Measurements from ENCODE around the gene PRR5L. TPM values are rescaled to one million over a fixed set of nuclear protein-coding genes. Genes with fewer than 3 reads are reported as not detected.

PRR5L gene
- total RNA-seq, 2 experiments from 2014 or later = 7.0 to 8.1 TPM

DNA sequence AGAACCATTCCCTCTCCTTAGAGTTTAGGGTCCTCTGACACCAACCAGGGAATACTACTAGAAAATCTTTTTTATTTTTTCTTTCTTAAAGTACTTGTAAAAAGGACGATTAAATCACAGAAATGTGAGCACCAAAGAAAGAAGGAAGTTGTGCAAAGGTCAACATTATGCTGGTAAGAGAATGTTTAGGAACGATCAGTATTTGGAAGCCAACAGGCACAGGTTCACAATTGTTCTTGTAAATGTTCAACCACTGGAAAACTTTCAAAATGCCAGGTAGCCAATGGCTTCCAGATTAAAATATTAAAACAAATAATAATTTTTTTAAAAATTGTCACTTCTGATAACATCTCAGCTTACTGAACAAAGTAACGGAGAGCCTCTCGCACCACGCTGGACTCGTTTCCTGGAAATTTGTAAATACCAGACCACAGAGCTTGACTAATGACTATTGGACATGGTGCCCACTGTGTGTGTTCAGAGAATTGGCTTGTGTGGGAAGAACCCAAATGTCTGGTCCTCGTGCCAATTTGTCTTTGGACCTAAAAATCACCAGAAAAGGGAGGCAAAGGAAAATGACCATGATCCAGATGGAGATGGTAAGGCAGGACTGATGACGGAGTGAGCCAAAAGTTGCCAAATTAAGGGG is 27.6 kb upstream of the PRR5L start:
- TF ChIP-seq, protein P1, sequence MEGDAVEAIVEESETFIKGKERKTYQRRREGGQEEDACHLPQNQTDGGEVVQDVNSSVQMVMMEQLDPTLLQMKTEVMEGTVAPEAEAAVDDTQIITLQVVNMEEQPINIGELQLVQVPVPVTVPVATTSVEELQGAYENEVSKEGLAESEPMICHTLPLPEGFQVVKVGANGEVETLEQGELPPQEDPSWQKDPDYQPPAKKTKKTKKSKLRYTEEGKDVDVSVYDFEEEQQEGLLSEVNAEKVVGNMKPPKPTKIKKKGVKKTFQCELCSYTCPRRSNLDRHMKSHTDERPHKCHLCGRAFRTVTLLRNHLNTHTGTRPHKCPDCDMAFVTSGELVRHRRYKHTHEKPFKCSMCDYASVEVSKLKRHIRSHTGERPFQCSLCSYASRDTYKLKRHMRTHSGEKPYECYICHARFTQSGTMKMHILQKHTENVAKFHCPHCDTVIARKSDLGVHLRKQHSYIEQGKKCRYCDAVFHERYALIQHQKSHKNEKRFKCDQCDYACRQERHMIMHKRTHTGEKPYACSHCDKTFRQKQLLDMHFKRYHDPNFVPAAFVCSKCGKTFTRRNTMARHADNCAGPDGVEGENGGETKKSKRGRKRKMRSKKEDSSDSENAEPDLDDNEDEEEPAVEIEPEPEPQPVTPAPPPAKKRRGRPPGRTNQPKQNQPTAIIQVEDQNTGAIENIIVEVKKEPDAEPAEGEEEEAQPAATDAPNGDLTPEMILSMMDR (IDR thresholded peaks at IDR 0.05) = no peak
- Mint-ChIP-seq H3K36me3 (ENCODE audit: low read depth) (peaks cover 16% of the 10 kb centered on the region), H3K27ac (no peak overlapping the region), H3K4me1 (ENCODE audit: low read depth) (no peaks in the 10 kb centered on the region), H3K9me3 (peaks cover 4% of the 10 kb centered on the region), H3K27me3 (peaks cover 2% of the 10 kb centered on the region), H3K4me3 (no peak overlapping the region)
- POLR2A ChIA-PET = no interaction called here
- CTCF ChIA-PET = interaction anchor here (0.6 to 3.2 kb wide), 11 partner anchors 7 to 783 kb away, joined by 3 to 34 read pairs (median 6); no protein-coding TSS in a partner anchor
- ATAC-seq = no peak
- intact Hi-C loops (cut with micrococcal nuclease) = loop anchor here (5.0 kb wide), 2 partner anchors 446 to 651 kb away; partner anchors contain the start of gene FJX1
- DNase-seq = no peak

DNA sequence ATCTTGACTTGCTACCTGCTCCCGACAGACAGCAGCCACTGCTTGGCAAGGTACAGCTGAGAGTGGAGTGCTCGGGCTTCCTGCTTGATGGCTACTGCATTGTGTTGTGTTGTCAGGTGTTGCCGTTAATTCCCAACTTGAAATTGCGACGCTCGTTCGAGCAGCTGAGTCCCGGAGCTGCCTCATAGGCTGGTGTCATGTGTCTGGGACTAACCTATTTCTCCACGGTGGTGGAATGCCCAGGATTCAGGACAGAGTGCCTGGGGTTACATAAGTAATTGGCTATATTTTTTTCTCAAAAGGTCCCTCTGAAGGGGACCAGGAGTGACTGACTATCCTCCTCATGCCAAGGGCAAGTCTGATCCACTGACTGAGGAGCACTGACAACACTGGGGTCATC is 25.4 kb upstream of the PRR5L start:
- ATAC-seq (no peak), DNase-seq (no peak)
- TF ChIP-seq, protein P1 (IDR thresholded peaks at IDR 0.05) = no peak
- CTCF ChIA-PET = interaction anchor here (2.4 kb wide), 1 partner anchor 208 kb away, joined by 8 read pairs; no protein-coding TSS in a partner anchor
- Mint-ChIP-seq H3K4me3 (no peak overlapping the region), H3K27ac (no peak overlapping the region), H3K36me3 (ENCODE audit: low read depth) (peaks cover 31% of the 10 kb centered on the region), H3K4me1 (ENCODE audit: low read depth) (no peaks in the 10 kb centered on the region), H3K27me3 (no peaks in the 10 kb centered on the region), H3K9me3 (peaks cover 4% of the 10 kb centered on the region)
- POLR2A ChIA-PET = no interaction called here
- intact Hi-C loops (cut with micrococcal nuclease) = no loop called here

DNA sequence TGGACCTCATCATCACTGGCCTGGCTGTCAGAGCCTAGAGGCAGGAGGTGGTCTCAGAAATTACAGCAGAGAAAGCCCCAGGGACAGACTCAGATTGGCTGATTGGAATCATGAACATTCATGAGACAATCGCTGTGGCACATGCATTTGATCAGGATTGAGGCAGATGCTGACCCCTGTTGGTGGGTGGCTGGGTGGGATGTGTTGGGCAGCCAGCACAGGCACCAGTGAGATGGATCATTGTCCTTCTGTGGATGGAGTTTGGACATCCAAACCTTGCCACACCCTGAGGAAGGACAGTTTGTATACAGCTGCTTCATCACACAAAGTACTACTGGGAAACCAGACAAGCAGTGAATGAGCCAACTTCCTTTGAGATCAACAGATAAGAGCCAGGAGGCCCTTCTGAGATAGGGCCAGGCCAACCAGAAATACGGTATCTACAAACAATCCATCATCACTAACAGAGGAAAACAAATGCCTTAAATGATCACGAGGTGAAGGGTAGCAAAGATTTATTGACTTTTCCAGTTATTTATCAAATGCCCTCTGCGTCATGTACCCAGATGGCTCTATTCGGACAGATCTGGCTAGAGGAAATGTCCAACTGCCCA is 24.2 kb upstream of the PRR5L start:
- no peak overlapping the region for H3K27ac Mint-ChIP-seq
- no peaks in the 10 kb centered on the region for H3K27me3 Mint-ChIP-seq
- H3K9me3 Mint-ChIP-seq = peaks cover 4% of the 10 kb centered on the region
- TF ChIP-seq, protein P1 (IDR thresholded peaks at IDR 0.05) = no peak
- H3K4me1 Mint-ChIP-seq (ENCODE audit: low read depth) = no peaks in the 10 kb centered on the region
- ChIA-PET POLR2A (interaction anchor here (0.8 kb wide), 1 partner anchor 9 kb away, joined by 3 read pairs; no protein-coding TSS in a partner anchor), CTCF (interaction anchor here (1.7 kb wide), 1 partner anchor 221 kb away, joined by 9 read pairs; no protein-coding TSS in a partner anchor)
- intact Hi-C loops (cut with micrococcal nuclease) = no loop called here
- H3K36me3 Mint-ChIP-seq (ENCODE audit: low read depth) = peaks cover 33% of the 10 kb centered on the region
- DNase-seq (no peak), ATAC-seq (no peak)
- no peak overlapping the region for H3K4me3 Mint-ChIP-seq

DNA sequence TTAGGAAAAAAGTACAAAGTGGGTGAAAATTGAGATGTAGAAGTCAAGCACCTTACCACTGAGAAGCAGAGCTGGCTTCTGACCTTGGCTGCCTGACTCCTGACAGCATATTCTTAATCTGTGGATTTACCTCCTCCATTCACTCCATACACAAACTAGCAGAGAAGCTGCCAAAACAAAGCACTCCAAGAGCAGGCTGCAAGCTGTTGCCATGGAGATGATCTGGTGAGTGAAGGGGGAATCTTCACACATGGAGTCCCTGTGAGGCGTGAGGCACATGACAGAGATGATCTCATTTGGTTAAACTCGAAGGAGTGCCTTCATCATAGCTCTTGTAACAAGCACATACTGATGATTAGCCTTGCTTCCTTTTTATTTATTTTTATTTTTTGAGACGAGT is 23.0 kb upstream of the PRR5L start:
- H3K4me3 Mint-ChIP-seq = no peak overlapping the region
- CTCF ChIA-PET = interaction anchor here (1.0 to 1.7 kb wide), 2 partner anchors 220 kb away, joined by 6 to 9 read pairs; no protein-coding TSS in a partner anchor
- H3K27me3 Mint-ChIP-seq = no peaks in the 10 kb centered on the region
- ATAC-seq (no peak), DNase-seq (no peak)
- no peaks in the 10 kb centered on the region for H3K4me1 Mint-ChIP-seq (ENCODE audit: low read depth)
- no peak overlapping the region for H3K27ac Mint-ChIP-seq
- peaks cover 38% of the 10 kb centered on the region for H3K36me3 Mint-ChIP-seq (ENCODE audit: low read depth)
- H3K9me3 Mint-ChIP-seq = peaks cover 4% of the 10 kb centered on the region
- TF ChIP-seq, protein P1 (IDR thresholded peaks at IDR 0.05) = no peak
- POLR2A ChIA-PET = interaction anchor here (0.8 to 1.0 kb wide), 2 partner anchors 8 to 12 kb away, joined by 3 read pairs; no protein-coding TSS in a partner anchor
- intact Hi-C loops (cut with micrococcal nuclease) = no loop called here

DNA sequence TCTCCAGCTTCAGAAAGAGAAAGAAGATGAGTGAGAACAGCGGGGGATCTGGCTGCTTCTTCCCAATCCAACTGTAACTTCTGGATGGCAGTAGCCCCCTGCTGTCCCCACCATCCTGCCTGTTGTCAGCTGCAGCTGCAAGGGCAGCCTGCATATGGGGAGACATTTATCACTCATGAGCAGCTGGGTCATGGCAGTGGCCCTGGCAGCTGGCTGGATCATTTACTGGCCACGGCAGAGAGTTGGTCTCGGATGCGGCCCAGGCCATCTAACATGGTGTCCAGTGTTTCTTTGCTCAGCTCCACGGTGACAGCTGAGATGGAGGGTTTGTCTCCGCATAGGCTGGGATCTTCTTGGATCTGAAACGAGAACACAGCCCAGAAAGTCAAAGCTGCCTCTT is 21.7 kb upstream of the PRR5L start:
- H3K27ac Mint-ChIP-seq = no peak overlapping the region
- H3K9me3 Mint-ChIP-seq = peaks cover 4% of the 10 kb centered on the region
- TF ChIP-seq, protein P1 (IDR thresholded peaks at IDR 0.05) = no peak
- intact Hi-C loops (cut with micrococcal nuclease) = no loop called here
- ChIA-PET CTCF (interaction anchor here (0.9 to 3.6 kb wide), 4 partner anchors 8 to 219 kb away, joined by 3 to 21 read pairs (median 4); no protein-coding TSS in a partner anchor), POLR2A (interaction anchor here (1.1 kb wide), 1 partner anchor 17 kb away, joined by 3 read pairs; no protein-coding TSS in a partner anchor)
- peaks cover 38% of the 10 kb centered on the region for H3K36me3 Mint-ChIP-seq (ENCODE audit: low read depth)
- no peaks in the 10 kb centered on the region for H3K27me3 Mint-ChIP-seq
- H3K4me1 Mint-ChIP-seq (ENCODE audit: low read depth) = no peaks in the 10 kb centered on the region
- no peak overlapping the region for H3K4me3 Mint-ChIP-seq
- no peak for DNase-seq
- ATAC-seq = no peak

Data from activated CD8-positive, alpha-beta T cell treated with anti-CD3 and anti-CD28 coated beads for 36 hours (primary cell).